Measurements from ENCODE around the gene PRKG1. TPM values are rescaled to one million over a fixed set of nuclear protein-coding genes. Genes with fewer than 3 reads are reported as not detected.

PRKG1 gene
- total RNA-seq, 5 donors from 2014 or later (not counting 1 experiment from before 2014, with no cell fraction given), result 0.03 to 0.26 (median 0.19) TPM; not detected in 1

GRCh38 chr10:51806079-51806835 is 732.0 kb downstream of the PRKG1 start:
- DNase-seq, result no peak
- no peak for ATAC-seq (replicated peaks in 1 of 4)
- WGBS (ENCODE audit: insufficient coverage), result 88% methylated on average over 1 of the region's 5 CpGs
- Mint-ChIP-seq H3K4me1 (no peaks in the 10 kb centered on the region), H3K27me3 (peaks cover 0 to 9% of the 10 kb centered on the region in 2 donors), H3K9me3 (no peaks in the 10 kb centered on the region), H3K27ac (no peak overlapping the region), H3K36me3 (no peaks in the 10 kb centered on the region), H3K4me3 (no peak overlapping the region)
- H3K27me3 ChIP-seq (replicated peaks in 1 of 2; ENCODE audit: control insufficient read depth in 2 of 2, extremely low read depth in 1 of 2, insufficient read depth in 2 of 2, low read length in 1 of 2), result peaks cover 0 to 3% of the 10 kb centered on the region in 2 experiments
- ChIA-PET CTCF (interaction anchor here in 1 of 2 donors (0.6 kb wide), 1 partner anchor 14 kb away, joined by 3 read pairs; no protein-coding TSS in a partner anchor), POLR2A (interaction anchor here in 1 of 2 donors (0.6 kb wide), 1 partner anchor 23 kb away, joined by 3 read pairs; no protein-coding TSS in a partner anchor)
- H3K4me1 ChIP-seq (ENCODE audit: control insufficient read depth in 1 of 2, extremely low read depth in 1 of 2, insufficient read depth in 2 of 2, low read length in 2 of 2), result no peaks in the 10 kb centered on the region
- H3K36me3 ChIP-seq (ENCODE audit: control insufficient read depth in 2 of 2, extremely low read depth in 1 of 2, insufficient read depth in 1 of 2, low read length in 1 of 2), result no peaks in the 10 kb centered on the region
- H3K4me3 ChIP-seq (ENCODE audit: control insufficient read depth in 1 of 2, extremely low read depth in 1 of 2, low read length in 1 of 2), result no peak overlapping the region
- H3K9me3 ChIP-seq, result no peaks in the 10 kb centered on the region
- H3K27ac ChIP-seq (ENCODE audit: low read length), result no peak overlapping the region

- no peak overlapping the region for H3K4me3 ChIP-seq (ENCODE audit: control insufficient read depth in 1 of 2, extremely low read depth in 1 of 2, low read length in 1 of 2)
- 90% methylated on average over 2 of the region's 3 CpGs for WGBS (ENCODE audit: insufficient coverage)
- H3K9me3 ChIP-seq, result no peaks in the 10 kb centered on the region
- ATAC-seq (replicated peaks in 1 of 4) (no peak), DNase-seq (no peak)
- POLR2A ChIA-PET, result interaction anchor here in 1 of 2 donors (0.5 kb wide), 1 partner anchor 117 kb away, joined by 6 read pairs; no protein-coding TSS in a partner anchor
- CTCF ChIA-PET, result no interaction called here
- H3K4me3 Mint-ChIP-seq, result no peak overlapping the region
- H3K4me1 ChIP-seq (ENCODE audit: control insufficient read depth in 1 of 2, extremely low read depth in 1 of 2, insufficient read depth in 2 of 2, low read length in 2 of 2), result no peaks in the 10 kb centered on the region
- H3K27ac Mint-ChIP-seq, result no peak overlapping the region
- no peaks in the 10 kb centered on the region for H3K36me3 ChIP-seq (ENCODE audit: control insufficient read depth in 2 of 2, extremely low read depth in 1 of 2, insufficient read depth in 1 of 2, low read length in 1 of 2)
- no peaks in the 10 kb centered on the region for H3K9me3 Mint-ChIP-seq
- no peak overlapping the region for H3K27ac ChIP-seq (ENCODE audit: low read length)
- H3K27me3 ChIP-seq (replicated peaks in 1 of 2; ENCODE audit: control insufficient read depth in 2 of 2, extremely low read depth in 1 of 2, insufficient read depth in 2 of 2, low read length in 1 of 2), result peaks cover 0 to 3% of the 10 kb centered on the region in 2 experiments
- H3K36me3 Mint-ChIP-seq, result no peaks in the 10 kb centered on the region
- no peaks in the 10 kb centered on the region for H3K4me1 Mint-ChIP-seq
- H3K27me3 Mint-ChIP-seq, result peaks cover 0 to 9% of the 10 kb centered on the region in 2 donors
Observed at GRCh38 chr10:51808187-51808586, 733.9 kb downstream of the PRKG1 start.

GRCh38 chr10:51815723-51816122 is 741.4 kb downstream of the PRKG1 start:
- H3K27me3 ChIP-seq (replicated peaks in 1 of 2; ENCODE audit: control insufficient read depth in 2 of 2, extremely low read depth in 1 of 2, insufficient read depth in 2 of 2, low read length in 1 of 2), result no peaks in the 10 kb centered on the region
- no peak overlapping the region for H3K4me3 ChIP-seq (ENCODE audit: control insufficient read depth in 1 of 2, extremely low read depth in 1 of 2, low read length in 1 of 2)
- no peaks in the 10 kb centered on the region for H3K4me1 ChIP-seq (ENCODE audit: control insufficient read depth in 1 of 2, extremely low read depth in 1 of 2, insufficient read depth in 2 of 2, low read length in 2 of 2)
- DNase-seq, result no peak
- Mint-ChIP-seq H3K9me3 (no peaks in the 10 kb centered on the region), H3K27me3 (peaks cover 0 to 3% of the 10 kb centered on the region in 2 donors), H3K27ac (no peak overlapping the region), H3K36me3 (no peaks in the 10 kb centered on the region), H3K4me3 (no peak overlapping the region), H3K4me1 (no peaks in the 10 kb centered on the region)
- 90% methylated on average over 2 of the region's 2 CpGs for WGBS (ENCODE audit: insufficient coverage)
- H3K9me3 ChIP-seq, result no peaks in the 10 kb centered on the region
- CTCF ChIA-PET, result interaction anchor here in 1 of 2 donors (0.6 kb wide), 1 partner anchor 23 kb away, joined by 3 read pairs; no protein-coding TSS in a partner anchor
- ATAC-seq (replicated peaks in 1 of 4), result no peak
- H3K27ac ChIP-seq (ENCODE audit: low read length), result no peak overlapping the region
- H3K36me3 ChIP-seq (ENCODE audit: control insufficient read depth in 2 of 2, extremely low read depth in 1 of 2, insufficient read depth in 1 of 2, low read length in 1 of 2), result no peaks in the 10 kb centered on the region
- POLR2A ChIA-PET, result no interaction called here

- Histone ChIP-seq H3K36me3 (ENCODE audit: control insufficient read depth in 2 of 2, extremely low read depth in 1 of 2, insufficient read depth in 1 of 2, low read length in 1 of 2) (no peaks in the 10 kb centered on the region), H3K4me1 (ENCODE audit: control insufficient read depth in 1 of 2, extremely low read depth in 1 of 2, insufficient read depth in 2 of 2, low read length in 2 of 2) (no peaks in the 10 kb centered on the region), H3K9me3 (no peaks in the 10 kb centered on the region), H3K4me3 (ENCODE audit: control insufficient read depth in 1 of 2, extremely low read depth in 1 of 2, low read length in 1 of 2) (no peak overlapping the region), H3K27me3 (replicated peaks in 1 of 2; ENCODE audit: control insufficient read depth in 2 of 2, extremely low read depth in 1 of 2, insufficient read depth in 2 of 2, low read length in 1 of 2) (no peaks in the 10 kb centered on the region), H3K27ac (ENCODE audit: low read length) (no peak overlapping the region)
- no CpG with 5 or more reads among the region's 2 CpGs for WGBS (ENCODE audit: insufficient coverage)
- H3K4me3 Mint-ChIP-seq, result no peak overlapping the region
- no peaks in the 10 kb centered on the region for H3K36me3 Mint-ChIP-seq
- ATAC-seq (replicated peaks in 1 of 4) (no peak), DNase-seq (no peak)
- H3K9me3 Mint-ChIP-seq, result peaks cover 0 to 4% (median 0%) of the 10 kb centered on the region in 3 donors
- ChIA-PET POLR2A (no interaction called here), CTCF (no interaction called here)
- no peak overlapping the region for H3K27ac Mint-ChIP-seq
- H3K4me1 Mint-ChIP-seq, result no peaks in the 10 kb centered on the region
- peaks cover 5 to 10% of the 10 kb centered on the region in 2 donors for H3K27me3 Mint-ChIP-seq
Observed at GRCh38 chr10:51821045-51821444, 746.8 kb downstream of the PRKG1 start.

- no peaks in the 10 kb centered on the region for H3K36me3 Mint-ChIP-seq
- H3K4me3 Mint-ChIP-seq, result no peak overlapping the region
- Histone ChIP-seq H3K9me3 (no peaks in the 10 kb centered on the region), H3K36me3 (ENCODE audit: control insufficient read depth in 2 of 2, extremely low read depth in 1 of 2, insufficient read depth in 1 of 2, low read length in 1 of 2) (no peaks in the 10 kb centered on the region), H3K27me3 (replicated peaks in 1 of 2; ENCODE audit: control insufficient read depth in 2 of 2, extremely low read depth in 1 of 2, insufficient read depth in 2 of 2, low read length in 1 of 2) (no peaks in the 10 kb centered on the region), H3K4me1 (ENCODE audit: control insufficient read depth in 1 of 2, extremely low read depth in 1 of 2, insufficient read depth in 2 of 2, low read length in 2 of 2) (no peaks in the 10 kb centered on the region), H3K27ac (ENCODE audit: low read length) (no peak overlapping the region), H3K4me3 (ENCODE audit: control insufficient read depth in 1 of 2, extremely low read depth in 1 of 2, low read length in 1 of 2) (no peak overlapping the region)
- H3K27ac Mint-ChIP-seq, result no peak overlapping the region
- ChIA-PET CTCF (no interaction called here), POLR2A (no interaction called here)
- H3K9me3 Mint-ChIP-seq, result peaks cover 0 to 4% (median 0%) of the 10 kb centered on the region in 3 donors
- H3K27me3 Mint-ChIP-seq, result peaks cover 5 to 10% of the 10 kb centered on the region in 2 donors
- ATAC-seq (replicated peaks in 1 of 4) (no peak), DNase-seq (no peak)
- no peaks in the 10 kb centered on the region for H3K4me1 Mint-ChIP-seq
Observed at GRCh38 chr10:51821745-51822144, 747.5 kb downstream of the PRKG1 start.

GRCh38 chr10:51832652-51833383 is 758.5 kb downstream of the PRKG1 start:
- Histone ChIP-seq H3K27me3 (replicated peaks in 1 of 2; ENCODE audit: control insufficient read depth in 2 of 2, extremely low read depth in 1 of 2, insufficient read depth in 2 of 2, low read length in 1 of 2) (no peaks in the 10 kb centered on the region), H3K27ac (ENCODE audit: low read length) (no peak overlapping the region), H3K36me3 (ENCODE audit: control insufficient read depth in 2 of 2, extremely low read depth in 1 of 2, insufficient read depth in 1 of 2, low read length in 1 of 2) (no peaks in the 10 kb centered on the region), H3K4me1 (ENCODE audit: control insufficient read depth in 1 of 2, extremely low read depth in 1 of 2, insufficient read depth in 2 of 2, low read length in 2 of 2) (no peaks in the 10 kb centered on the region), H3K9me3 (no peaks in the 10 kb centered on the region), H3K4me3 (ENCODE audit: control insufficient read depth in 1 of 2, extremely low read depth in 1 of 2, low read length in 1 of 2) (no peak overlapping the region)
- ChIA-PET POLR2A (no interaction called here), CTCF (no interaction called here)
- no peak overlapping the region for H3K27ac Mint-ChIP-seq
- no peaks in the 10 kb centered on the region for H3K4me1 Mint-ChIP-seq
- H3K9me3 Mint-ChIP-seq, result peaks cover 0 to 11% (median 8%) of the 10 kb centered on the region in 3 donors
- H3K36me3 Mint-ChIP-seq, result no peaks in the 10 kb centered on the region
- H3K4me3 Mint-ChIP-seq, result no peak overlapping the region
- 60% methylated on average over 5 of the region's 7 CpGs for WGBS (ENCODE audit: insufficient coverage)
- ATAC-seq (replicated peaks in 1 of 4), result no peak
- H3K27me3 Mint-ChIP-seq, result peaks cover 0 to 3% of the 10 kb centered on the region in 2 donors
- no peak for DNase-seq
